ENCODE data around the gene EYA2.

GRCh38 chr20:47198996-47199552 is 304.4 kb downstream of the EYA2 start:
- TF ChIP-seq, protein P1, sequence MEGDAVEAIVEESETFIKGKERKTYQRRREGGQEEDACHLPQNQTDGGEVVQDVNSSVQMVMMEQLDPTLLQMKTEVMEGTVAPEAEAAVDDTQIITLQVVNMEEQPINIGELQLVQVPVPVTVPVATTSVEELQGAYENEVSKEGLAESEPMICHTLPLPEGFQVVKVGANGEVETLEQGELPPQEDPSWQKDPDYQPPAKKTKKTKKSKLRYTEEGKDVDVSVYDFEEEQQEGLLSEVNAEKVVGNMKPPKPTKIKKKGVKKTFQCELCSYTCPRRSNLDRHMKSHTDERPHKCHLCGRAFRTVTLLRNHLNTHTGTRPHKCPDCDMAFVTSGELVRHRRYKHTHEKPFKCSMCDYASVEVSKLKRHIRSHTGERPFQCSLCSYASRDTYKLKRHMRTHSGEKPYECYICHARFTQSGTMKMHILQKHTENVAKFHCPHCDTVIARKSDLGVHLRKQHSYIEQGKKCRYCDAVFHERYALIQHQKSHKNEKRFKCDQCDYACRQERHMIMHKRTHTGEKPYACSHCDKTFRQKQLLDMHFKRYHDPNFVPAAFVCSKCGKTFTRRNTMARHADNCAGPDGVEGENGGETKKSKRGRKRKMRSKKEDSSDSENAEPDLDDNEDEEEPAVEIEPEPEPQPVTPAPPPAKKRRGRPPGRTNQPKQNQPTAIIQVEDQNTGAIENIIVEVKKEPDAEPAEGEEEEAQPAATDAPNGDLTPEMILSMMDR (IDR thresholded peaks at IDR 0.05; ENCODE audit: poor library complexity) = no peak
- TF ChIP-seq EZH2 (IDR thresholded peaks at IDR 0.05; ENCODE audit: borderline replicate concordance) = no peak

Measured in hepatocyte (in vitro differentiated cells).